ENCODE measurements around the gene PLK3.
"Not testable (repeated sequence)": the region's sequence is repeated elsewhere in the genome, so short reads cannot be mapped to it uniquely, and the experiment has no call there.

Gene PLK3

DNA sequence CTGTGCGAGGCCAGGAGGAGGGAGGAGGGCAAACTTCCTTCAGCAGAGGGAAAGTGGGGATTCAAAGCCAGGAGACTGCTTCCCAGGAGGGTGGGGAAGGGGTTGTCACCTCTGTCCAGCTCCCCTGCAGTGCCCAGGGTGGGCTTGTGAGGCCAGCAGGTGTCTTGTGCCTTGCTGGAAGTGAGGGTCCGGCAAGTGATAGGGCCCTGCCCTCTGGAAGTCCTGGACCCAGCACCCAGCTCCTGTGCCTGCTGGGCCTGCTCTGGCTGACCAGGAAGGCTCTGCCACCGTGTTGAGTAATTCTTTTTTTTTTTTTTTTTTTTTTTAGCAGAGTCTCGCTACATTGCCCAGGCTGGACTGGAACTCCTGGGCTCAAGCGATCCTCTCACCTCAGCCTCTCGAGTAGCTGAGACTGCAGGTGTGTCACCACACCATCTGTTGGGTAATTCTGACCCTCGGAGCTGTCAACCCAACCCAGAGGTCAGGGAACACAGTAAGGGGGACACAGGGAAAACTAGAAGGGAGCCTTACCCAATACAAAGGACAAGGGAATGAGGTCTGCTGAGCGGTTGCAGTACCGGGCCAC is 13.2 kb upstream of the PLK3 start:
- no peak for DNase-seq (ENCODE audit: low read depth, low spot score)

DNA sequence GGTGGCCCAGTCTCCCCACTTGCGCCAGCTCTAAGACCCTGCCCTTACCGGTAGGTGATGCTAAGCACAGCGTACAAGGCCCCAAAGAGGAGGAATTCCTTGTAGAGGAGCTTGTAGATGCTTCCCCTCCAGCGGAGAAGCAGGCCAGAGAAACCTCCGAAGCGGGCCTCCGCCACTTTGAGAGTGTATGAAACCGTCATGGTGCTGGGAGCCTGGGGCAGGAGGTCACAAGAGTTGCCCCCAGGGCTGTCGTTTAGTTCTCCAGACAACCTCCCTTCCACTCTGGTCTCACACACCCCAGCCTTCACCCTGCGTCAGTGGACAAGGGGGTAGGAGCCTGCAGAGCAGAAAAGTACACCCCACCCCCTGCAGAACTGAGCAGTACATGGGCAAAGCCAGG is 12.7 kb upstream of the PLK3 start:
- no peak for DNase-seq (ENCODE audit: low read depth, low spot score)

DNA sequence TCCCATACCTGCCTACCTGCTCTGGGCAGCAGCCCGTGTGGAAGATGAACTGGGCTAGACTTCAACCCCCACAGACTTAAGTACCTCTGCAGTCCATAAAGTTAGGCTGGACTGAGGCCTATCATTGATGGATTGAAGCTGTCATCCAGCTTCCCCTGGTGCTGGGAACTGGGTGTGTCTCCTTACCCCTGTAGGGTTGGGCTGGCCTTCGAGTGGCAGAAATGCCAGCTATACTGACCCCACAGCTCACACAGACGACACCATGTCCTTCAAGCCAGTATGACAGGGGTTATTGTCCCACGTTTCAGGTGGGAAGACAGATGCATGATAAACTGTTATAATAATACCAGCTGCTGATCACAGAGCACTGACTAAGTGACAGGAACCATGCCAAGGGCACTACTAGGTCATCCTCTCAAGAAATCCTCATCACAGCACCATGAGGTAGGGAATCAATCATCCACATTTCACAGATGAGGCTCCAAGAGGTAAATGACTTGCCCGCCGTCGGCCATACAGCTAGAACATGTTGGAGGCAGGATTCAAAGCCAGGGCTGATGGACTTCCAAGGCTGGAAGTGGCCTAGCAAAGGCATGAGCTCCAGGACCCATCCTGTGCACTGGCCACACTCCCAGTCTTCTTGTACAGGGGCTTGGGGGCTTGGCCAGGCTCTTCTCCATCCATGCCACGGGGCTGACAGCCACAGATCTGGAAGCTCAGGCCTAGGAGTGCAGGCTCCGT is 11.9 kb upstream of the PLK3 start, which contains the start of gene BEST4:
Gene BEST4 (minus strand): TSS at position 51 of the 741 bp plus-strand sequence. CDS start 465 bp downstream, outside the sequence.
- no peak for DNase-seq (ENCODE audit: low read depth, low spot score)

- DNase-seq (ENCODE audit: low read depth, low spot score), result no peak
Measured at GRCh38 chr1:44790968-44791801, 9.0 kb upstream of the PLK3 start.

GRCh38 chr1:44792736-44793502 is 7.3 kb upstream of the PLK3 start:
- no peak for DNase-seq (ENCODE audit: low read depth, low spot score)

DNA sequence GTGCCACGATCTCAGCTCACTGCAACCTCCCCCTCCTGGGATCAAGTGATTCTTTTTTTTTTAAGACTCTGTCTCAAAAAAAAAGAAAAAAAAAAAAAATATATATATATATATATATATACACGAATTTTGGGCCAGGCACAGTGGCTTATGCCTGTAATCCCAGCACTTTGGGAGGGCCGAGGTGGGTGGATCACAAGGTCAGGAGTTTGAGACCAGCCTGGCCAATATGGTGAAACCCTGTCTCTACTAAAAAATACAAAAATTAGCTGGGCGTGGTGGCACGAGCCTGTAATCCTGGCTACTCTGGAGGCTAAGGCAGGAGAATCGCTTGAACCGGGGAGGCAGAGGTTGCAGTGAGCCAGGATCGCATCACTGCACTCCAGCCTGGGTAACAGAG is 2.3 kb upstream of the PLK3 start:
- DNase-seq (ENCODE audit: low read depth, low spot score), result not testable (repeated sequence)

DNA sequence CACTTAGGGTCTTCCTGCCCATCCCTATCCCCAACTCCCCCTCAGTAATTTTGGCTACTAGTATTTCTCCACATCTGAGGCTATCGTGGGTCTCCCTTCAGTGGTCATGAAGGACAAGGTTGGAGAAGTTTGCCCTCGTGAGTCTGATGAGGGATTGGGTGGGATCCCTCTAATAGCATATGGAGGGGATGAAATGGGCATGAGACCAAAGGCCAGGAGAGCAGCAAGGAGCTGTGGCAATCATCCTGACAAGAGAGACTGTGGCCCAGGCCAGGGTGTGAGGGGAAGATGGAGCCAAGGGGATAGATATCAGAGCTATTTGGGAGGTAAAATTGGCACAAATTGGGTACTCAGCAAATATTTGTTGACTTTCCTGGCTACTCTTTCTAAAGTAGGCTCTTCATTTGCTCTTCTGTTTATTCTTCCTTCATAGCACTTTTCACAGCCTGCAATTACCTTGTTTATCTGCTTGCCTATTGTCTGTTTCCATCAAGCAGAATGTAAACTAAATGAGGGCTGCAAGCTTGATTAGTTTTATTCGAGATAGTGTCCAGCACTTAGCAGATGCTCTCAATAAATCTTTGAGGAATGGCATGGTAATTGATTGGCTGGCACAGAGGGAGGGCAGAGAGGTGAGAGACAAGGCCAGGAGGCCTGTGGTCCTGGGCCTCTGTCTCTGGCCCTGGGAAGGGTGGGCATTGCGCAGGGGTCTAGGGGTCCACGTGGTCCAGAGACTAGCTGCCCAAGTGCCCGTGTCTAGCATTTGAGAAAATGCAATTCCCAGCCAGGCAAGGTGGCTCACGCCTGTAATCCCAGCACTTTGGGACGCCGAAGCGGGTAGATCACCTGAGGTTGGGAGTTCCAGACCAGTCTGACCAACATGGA is 1.5 kb upstream of the PLK3 start:
- no peak for DNase-seq (ENCODE audit: low read depth, low spot score)

DNA sequence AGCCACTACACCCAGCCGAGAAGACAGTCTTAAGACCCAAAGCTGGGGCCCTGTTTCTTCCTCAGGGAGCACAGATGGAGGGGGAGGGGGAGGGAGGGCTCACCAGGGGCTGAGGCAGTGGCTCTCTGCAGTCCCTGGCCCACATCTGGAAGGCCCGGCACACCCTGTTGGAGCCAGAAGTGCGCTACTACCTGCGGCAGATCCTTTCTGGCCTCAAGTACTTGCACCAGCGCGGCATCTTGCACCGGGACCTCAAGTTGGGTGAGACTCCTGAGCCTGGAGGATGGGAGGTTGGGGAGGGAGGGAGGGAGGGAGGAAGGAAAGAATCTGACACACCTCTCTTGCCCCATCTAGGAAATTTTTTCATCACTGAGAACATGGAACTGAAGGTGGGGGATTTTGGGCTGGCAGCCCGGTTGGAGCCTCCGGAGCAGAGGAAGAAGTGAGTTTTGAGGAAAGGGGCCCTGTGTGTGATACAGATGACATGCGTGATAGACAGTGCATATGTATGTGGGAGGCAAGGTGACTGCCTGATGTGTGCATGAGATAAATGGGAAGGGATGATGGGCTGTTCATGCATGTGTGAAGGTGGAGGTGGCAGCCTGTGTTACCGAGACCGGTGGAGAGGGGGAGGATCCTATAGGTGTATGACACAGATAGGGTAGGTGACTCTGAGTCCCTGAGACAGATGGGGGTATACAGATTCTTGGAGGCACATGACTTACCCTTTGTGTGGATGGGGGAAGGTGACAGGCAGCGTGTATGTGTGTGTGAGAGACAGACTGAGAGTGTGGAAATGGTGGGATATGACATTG is 1.5 kb downstream of the PLK3 start:
- DNase-seq (ENCODE audit: low read depth, low spot score), result peak; percentile 39

DNA sequence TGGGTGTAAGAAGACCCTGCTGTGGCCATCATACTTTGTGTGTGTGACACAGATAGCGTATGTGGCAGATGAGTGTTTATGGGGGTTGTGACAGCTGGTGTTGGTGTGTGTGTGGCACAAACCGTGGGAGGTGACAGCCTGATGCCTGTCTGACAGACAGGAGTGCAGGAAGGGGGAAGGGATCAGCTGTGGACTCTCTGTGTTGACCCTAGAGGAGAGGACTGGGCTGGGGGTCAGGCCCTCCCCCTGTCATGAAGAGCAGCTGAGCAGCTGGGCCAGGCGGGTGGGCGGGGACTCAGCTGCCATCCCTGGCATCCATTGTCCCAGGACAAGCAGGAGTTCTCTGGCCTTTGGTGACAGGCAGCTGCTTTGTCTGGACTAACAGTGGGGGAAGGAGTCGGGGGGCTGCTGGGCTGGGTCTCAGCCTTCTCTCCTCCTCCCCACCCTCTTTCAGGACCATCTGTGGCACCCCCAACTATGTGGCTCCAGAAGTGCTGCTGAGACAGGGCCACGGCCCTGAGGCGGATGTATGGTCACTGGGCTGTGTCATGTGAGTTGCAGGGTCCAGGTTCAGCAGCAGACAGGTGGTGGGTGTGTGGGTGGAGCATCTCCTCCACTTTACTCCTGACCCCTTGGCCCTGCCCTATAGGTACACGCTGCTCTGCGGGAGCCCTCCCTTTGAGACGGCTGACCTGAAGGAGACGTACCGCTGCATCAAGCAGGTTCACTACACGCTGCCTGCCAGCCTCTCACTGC is 2.3 kb downstream of the PLK3 start:
- no peak for DNase-seq (ENCODE audit: low read depth, low spot score)

GRCh38 chr1:44803062-44803311 is 2.8 kb downstream of the PLK3 start:
- no peak for DNase-seq (ENCODE audit: low read depth, low spot score)

GRCh38 chr1:44803312-44804095 is 3.3 kb downstream of the PLK3 start:
- no peak for DNase-seq (ENCODE audit: low read depth, low spot score)

DNA sequence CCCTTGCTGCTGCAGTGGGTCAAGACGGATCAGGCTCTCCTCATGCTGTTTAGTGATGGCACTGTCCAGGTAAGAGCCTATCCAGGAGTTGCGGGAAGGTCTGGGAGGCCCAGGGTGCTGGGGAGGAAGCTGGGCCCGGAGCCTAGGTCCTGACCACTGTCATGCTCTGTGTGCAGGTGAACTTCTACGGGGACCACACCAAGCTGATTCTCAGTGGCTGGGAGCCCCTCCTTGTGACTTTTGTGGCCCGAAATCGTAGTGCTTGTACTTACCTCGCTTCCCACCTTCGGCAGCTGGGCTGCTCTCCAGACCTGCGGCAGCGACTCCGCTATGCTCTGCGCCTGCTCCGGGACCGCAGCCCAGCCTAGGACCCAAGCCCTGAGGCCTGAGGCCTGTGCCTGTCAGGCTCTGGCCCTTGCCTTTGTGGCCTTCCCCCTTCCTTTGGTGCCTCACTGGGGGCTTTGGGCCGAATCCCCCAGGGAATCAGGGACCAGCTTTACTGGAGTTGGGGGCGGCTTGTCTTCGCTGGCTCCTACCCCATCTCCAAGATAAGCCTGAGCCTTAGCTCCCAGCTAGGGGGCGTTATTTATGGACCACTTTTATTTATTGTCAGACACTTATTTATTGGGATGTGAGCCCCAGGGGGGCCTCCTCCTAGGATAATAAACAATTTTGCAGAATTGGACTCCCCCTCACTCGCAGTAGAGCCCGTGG is 5.3 kb downstream of the PLK3 start:
- DNase-seq (ENCODE audit: low read depth, low spot score), result no peak

DNA sequence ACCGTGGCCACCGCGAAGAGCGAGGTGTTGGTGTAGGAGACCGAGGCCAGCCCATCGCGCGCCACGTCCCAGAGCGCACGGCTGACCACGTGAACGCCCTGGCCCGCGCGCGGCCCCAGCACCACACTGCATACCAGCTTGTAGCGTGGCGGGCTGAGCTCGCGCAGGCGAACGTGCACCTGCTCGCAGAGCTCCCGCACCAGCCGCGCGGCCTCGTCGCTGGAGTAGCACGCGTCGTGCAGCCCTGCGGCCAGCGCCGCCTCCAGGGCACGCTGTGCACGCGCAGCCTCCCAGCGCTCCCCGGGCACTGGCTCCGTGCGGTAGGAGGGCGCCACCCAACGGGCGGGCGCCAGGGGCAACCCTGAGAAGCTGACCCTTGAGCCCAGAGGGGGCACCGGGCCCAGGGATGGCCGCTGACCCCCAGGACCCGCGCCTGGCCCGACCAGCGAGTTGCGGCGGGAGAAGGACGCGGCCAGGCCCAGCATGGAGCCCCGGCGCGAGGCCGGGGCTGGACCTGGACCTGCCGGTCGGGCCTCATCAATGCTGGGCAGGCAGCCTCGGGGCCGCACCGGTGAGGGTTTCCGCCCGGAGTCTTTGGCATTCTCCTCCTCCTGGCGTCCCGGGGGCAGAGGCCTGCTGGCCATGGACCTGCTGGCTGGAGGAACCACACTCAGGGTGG is 6.0 kb downstream of the PLK3 start:
- no peak for DNase-seq (ENCODE audit: low read depth, low spot score)

- no peak for DNase-seq (ENCODE audit: low read depth, low spot score)
Measured at GRCh38 chr1:44806704-44807363, 6.7 kb downstream of the PLK3 start, which contains the start of gene DYNLT4. TSS of gene DYNLT4 (minus strand) at chr1:44807351. CDS start at chr1:44806668, 683 bp downstream.

DNA sequence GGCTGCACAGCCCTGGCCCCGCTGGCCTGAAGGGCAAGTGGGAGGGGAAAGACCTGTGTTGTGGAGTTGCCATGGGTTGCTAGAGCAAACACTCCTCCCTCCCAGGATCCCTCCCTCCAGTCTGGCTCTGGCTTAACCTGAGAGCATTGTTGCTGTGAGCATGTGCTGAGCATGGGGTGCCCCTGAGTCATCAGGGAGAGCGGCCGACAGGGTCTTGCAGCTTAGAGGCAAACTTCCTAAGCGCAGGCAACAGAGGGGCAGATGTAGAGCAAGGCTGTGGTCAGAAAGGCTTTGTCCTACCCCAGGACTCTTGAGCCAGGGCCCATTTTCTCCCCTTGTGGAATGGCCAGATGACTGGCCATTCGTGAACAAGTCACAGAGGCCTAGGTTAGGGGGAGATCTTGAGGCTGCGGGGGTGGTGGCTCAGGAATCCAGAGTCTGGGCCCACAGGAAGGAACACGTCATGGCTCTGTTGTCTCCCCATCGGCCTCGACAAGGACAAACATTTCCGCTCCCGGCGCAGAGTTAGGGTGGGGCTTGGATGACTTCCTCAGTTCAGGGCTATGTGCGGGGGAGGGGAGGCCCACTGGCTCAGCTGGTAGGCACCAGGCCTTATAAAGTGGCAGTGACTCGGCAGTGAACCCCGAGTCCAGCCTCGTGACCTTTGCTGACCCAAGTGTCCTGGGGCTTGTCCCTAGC is 7.3 kb downstream of the PLK3 start:
- peak; percentile 99 for DNase-seq (ENCODE audit: low read depth, low spot score)
